GM18505 (cell line): ENCODE data around the gene PINLYP.
"Not testable (repeated sequence)": the region's sequence is repeated elsewhere in the genome, so short reads cannot be mapped to it uniquely, and the experiment has no call there.

ENCODE experiments used
- ATAC-seq: cut with Tn5 transposase; IDR thresholded peaks from one replicate; pipeline ENCODE4 v1.9.1; 2021; ENCODE audit not compliant: unreplicated experiment
- POLR2A ChIP-seq: IDR thresholded peaks from 4 replicates; pipeline ENCODE4 v1.6.1; 2011; ENCODE audit warnings: borderline replicate concordance; ENCODE audit not compliant: insufficient read depth, insufficient read length; ENCODE audit errors: extremely low read depth

PINLYP gene

GRCh38 chr19:43597876-43598275, 22.3 kb downstream of the PINLYP start:
- ATAC-seq, result no peak
- TF ChIP-seq POLR2A, result no peak

- ATAC-seq, result no peak
- no peak for TF ChIP-seq POLR2A
These were observed 23.0 kb downstream of the PINLYP start for GRCh38 chr19:43598445-43599240.

- TF ChIP-seq POLR2A, result no peak
- ATAC-seq, result no peak
These were observed 24.2 kb downstream of the PINLYP start for GRCh38 chr19:43599635-43600295.

- ATAC-seq, result not testable (repeated sequence)
These were observed 24.7 kb downstream of the PINLYP start for GRCh38 chr19:43600326-43600725.

- ATAC-seq, result no peak
- no peak for TF ChIP-seq POLR2A
These were observed 30.4 kb downstream of the PINLYP start for GRCh38 chr19:43605875-43606568.

GRCh38 chr19:43606569-43607229, 31.1 kb downstream of the PINLYP start:
- ATAC-seq, result no peak
- TF ChIP-seq POLR2A, result no peak

GRCh38 chr19:43607238-43608205, 31.9 kb downstream of the PINLYP start:
- ATAC-seq, result no peak
- TF ChIP-seq POLR2A, result no peak

- no peak for TF ChIP-seq POLR2A
- ATAC-seq, result no peak
These were observed 34.3 kb downstream of the PINLYP start for GRCh38 chr19:43609872-43610271.

GRCh38 chr19:43610493-43610892, 34.9 kb downstream of the PINLYP start:
- ATAC-seq, result no peak
- TF ChIP-seq POLR2A, result no peak

- TF ChIP-seq POLR2A, result no peak
- ATAC-seq, result no peak
These were observed 36.2 kb downstream of the PINLYP start, which contains the start of gene SRRM5 for GRCh38 chr19:43611788-43612187. Gene SRRM5 (plus strand): TSS chr19:43612088. CDS start chr19:43612122, 34 bp downstream.

GRCh38 chr19:43612374-43612773, 36.8 kb downstream of the PINLYP start:
- TF ChIP-seq POLR2A, result no peak
- no peak for ATAC-seq

- no peak for ATAC-seq
- TF ChIP-seq POLR2A, result no peak
These were observed 40.7 kb downstream of the PINLYP start for GRCh38 chr19:43616306-43616705.

GRCh38 chr19:43616954-43617353, 41.4 kb downstream of the PINLYP start:
- TF ChIP-seq POLR2A, result no peak
- ATAC-seq, result no peak

GRCh38 chr19:43618921-43619261, 43.3 kb downstream of the PINLYP start:
- peak; percentile 20 for ATAC-seq
- no peak for TF ChIP-seq POLR2A
